Renal pelvis (tissue), 4 donors: ENCODE data around the gene RFT1. TPM values are rescaled to one million over a fixed set of nuclear protein-coding genes. Genes with fewer than 3 reads are reported as not detected.
"Not testable (repeated sequence)": the region's sequence is repeated elsewhere in the genome, so short reads cannot be mapped to it uniquely, and the experiment has no call there.

ENCODE experiments used
- DNase-seq: peaks from one replicate; pipeline ENCODE4 v3.0.0-alpha.2; 2013
- polyA plus RNA-seq, 3 donors: library from polyadenylated mRNA; unstranded; fragments of 120-200 nt; gene quantifications; one replicate each; pipeline ENCODE4 v1.2.1, GENCODE V29; 2013; ENCODE audit not compliant: insufficient read length in 3 of 3

RFT1 gene
- polyA plus RNA-seq, 3 donors = 24.8 to 28.1 (median 25.9) TPM

GRCh38 chr3:53073553-53074365 lies 56.5 kb downstream of the RFT1 start:
- no peak for DNase-seq

GRCh38 chr3:53072653-53073552 lies 57.3 kb downstream of the RFT1 start:
- peak; percentile 75 for DNase-seq

DNA sequence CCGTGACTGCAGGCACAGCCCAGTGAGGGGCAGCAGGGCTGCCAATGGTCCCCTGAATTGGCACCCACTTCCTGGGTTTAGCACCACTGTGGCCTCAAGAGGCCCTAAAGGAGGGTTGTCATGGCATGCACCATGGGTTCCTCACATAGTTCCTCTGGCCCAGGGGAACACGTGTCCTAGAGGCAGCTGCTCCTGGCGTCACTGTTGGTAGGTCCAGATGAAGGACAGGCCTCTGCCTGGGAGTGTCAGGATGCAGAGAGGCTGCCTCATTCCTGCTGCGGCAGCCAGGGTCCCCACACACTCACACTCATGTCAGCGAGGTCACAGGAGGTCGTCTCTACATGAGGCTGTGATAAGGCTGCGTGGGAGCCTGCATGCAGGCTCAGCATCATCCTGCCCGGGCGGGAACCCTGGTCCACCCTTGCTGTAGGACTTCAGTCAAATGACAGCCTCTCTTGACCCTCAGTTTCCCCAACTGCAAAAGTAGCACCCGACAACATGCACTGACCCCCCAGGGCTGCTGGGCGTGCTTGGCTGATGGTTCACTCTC lies 58.3 kb downstream of the RFT1 start:
- no peak for DNase-seq

DNA sequence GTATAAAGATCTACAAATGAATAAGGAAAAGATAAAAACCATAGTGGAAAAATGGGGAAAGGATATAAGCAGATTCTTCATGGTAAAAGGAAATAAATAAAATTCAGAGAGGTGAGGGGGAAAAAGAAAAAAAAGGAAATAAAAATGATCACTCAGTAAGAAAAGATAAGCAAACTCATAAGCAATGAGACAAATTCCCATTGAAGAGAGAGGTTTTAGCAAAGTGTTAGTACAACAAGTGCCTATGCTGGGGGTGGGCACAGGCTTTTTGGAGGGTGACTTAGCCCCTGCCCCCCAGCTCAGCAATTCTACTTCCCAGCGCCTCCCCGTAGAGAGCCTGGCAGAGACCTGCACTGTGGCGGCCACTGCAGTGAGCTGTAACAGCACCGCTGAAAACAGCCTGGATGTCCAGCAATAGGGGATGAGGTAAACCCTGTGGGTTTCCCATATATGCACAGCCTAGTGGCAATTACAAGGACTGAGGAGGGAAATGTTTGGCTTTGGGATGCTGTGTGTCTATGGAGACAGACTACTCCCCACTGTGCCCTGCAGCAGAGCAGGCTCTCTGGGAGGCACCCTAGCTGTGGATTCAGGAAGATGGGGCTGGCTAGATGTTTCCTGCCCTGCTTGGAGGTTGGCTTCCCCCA lies 60.7 kb downstream of the RFT1 start:
- no peak for DNase-seq

DNA sequence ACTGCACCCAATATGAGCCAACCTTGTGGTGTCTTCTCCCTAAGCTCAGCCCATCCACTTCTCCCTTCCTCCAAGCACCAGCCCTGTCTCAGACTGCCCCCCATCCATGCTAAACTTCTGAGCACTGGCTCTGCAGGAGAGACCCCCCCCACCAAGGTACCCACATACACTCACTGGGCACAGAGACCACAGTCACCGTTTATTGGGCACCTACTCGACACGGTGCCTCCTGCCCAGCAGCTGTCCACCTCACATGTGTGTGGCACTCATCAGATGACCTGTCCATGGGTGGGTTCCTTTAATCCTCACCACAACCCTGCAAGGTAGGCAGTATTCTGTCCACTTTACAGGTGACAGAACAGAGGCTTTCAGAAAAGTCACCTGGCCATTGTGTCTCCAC lies 62.1 kb downstream of the RFT1 start:
- DNase-seq = no peak

- no peak for DNase-seq
Measured at GRCh38 chr3:53067567-53067966, 62.7 kb downstream of the RFT1 start.

DNA sequence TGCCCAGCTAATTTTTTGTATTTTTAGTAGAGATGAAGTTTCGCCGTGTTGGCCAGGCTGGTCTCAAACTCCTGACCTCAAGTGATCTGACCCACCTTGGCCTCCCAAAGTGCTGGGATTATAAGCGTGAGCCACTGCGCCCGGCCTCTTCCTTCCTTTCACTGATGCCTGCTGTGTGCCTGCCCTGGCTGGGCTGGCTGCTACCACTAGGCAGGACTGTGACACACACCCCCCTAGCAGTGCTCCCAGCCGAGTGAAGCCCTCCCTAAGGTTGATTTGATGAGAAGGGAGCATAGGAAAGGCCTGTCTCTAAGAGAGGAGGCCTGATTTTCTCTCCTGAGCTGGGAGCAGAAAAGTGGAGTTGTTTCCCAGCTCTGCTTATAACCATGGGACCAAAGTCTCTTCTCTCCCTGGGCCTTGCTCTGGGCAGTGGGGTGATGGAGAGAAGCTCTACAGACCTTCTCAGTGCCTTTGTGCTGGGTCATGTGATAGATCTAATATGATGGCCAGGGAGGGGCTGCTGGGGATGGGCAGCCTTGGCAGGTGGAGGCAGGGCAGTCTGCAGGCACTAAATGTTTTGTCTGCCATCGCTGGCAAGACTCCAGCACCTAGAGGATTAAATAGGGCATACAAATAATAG lies 64.3 kb downstream of the RFT1 start:
- no peak for DNase-seq

DNA sequence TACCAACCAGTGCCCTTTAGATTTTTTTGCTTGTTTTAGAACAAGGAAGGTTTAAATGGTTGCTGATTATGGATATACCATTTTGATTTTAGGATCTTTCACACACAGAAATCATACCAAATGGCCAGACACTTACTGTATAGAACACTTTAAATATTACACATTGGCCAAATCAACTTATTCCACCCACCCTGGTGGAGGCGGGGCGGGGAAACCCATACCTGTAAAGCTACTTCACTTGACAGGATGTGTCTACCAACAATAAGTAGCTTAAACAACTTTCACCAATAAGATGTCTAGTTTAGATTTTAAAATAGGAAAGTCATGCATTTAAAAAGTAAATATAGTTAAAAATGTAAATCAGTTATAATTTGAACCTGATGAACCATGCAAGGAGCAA lies 67.3 kb downstream of the RFT1 start:
- DNase-seq = no peak

DNA sequence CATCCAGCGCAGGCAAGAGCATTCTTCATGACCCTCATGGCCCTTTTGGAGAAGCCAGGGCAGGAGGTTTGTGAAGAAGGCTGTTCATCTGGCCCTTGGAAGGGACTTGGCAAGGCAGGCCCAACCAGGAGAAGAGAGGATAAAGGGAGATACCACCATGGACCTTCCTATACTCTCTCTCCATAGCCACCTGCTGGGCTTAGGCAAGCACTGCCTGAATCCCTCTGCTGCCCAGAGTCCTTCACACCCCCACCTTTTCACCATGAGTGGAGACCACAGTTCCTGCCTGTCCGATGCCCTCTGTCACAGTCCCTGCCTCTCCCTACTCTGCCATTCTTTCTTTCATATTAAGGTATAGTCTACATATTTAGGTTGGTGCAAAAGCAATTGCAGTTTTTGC lies 73.8 kb downstream of the RFT1 start:
- DNase-seq = no peak

DNA sequence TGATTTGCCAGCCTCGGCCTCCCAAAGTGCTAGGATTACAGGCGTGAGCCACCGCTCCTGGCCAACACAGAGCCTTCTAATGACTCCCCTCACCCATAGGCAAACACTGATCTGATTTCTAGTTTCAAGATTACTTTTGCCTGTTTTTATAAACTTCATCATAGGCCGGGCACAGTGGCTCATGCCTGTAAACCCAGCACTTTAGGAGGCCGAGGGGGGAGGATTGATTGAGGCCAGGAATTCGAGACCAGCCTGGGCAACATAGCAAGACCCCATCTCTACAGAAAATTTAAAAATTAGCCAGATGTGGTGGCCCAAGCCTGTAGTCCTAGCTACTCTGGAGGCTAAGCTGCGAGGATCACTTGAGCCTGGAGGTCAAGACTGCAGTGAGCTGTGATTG lies 76.0 kb downstream of the RFT1 start:
- not testable (repeated sequence) for DNase-seq

DNA sequence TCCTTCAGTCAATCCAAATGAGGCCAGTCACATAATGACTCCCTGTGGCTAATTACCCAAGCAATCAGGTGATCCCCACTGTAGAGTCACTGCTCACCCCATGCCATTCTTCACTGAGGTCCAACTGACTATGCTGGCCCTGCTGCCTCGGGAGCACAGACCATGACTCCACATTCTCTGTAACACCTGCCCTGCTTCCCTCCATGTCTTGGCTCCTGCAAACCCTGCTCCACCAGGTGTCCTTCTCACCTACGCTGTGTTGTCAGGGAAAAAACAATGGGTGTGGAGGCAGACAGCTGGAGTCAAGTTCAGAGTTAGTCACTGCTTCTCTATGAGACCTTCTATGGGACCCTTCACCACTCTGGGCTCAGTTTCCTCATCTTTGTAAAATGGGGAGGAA lies 78.3 kb downstream of the RFT1 start:
- no peak for DNase-seq

- no peak for DNase-seq
Measured at GRCh38 chr3:53049987-53050386, 80.2 kb downstream of the RFT1 start.

- no peak for DNase-seq
Measured at GRCh38 chr3:53046171-53047170, 83.8 kb downstream of the RFT1 start.

- peak; percentile 64 for DNase-seq
Measured at GRCh38 chr3:53045518-53046170, 84.6 kb downstream of the RFT1 start, which contains the start of gene SFMBT1. TSS of gene SFMBT1 (minus strand) at chr3:53046073. CDS start at chr3:52969128, 76,945 bp downstream.

DNA sequence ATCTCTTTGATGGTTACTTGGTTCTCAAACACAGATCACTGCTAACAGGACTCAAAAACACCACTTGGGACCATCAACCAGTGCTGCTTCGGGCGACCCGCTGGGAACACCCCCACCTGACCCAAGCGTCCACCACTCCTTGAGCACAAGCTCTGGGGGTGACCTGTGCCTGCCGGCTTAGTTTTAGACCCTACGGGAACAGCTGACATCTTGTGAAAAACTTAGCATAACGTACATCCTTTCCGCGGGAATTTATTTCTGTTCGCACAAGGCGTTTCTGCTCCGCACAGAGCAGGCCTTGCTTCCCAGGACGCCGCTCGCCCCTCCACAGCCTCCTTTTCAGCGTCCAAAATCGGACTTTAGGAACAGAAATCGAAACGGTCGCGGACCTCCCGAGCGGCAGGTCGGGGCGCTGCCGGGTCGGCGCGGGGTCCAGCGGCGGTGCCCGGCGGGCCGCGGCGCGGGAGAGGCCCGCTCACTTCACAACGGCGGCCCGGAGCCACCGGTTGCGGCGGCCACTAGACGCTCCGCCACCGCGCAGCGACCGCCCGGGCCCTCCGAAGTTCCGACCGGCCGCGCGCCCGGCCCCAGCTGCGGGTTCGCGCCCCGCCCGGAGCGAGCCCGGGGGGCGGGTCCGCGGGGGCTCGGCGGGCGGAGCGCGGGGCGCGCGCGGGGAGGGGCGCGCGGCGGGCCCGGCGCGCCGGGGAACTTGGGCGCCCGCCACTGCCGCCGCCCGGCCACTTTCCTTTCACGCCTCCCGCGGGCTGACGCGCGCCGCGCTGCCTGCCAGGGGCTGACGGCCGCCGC lies 85.3 kb downstream of the RFT1 start:
- DNase-seq = peak; percentile 44

GRCh38 chr3:53044371-53044710 lies 85.9 kb downstream of the RFT1 start:
- DNase-seq = no peak

- no peak for DNase-seq
Measured at GRCh38 chr3:53043738-53044137, 86.5 kb downstream of the RFT1 start.

- DNase-seq = no peak
Measured at GRCh38 chr3:53042651-53043050, 87.6 kb downstream of the RFT1 start.

DNA sequence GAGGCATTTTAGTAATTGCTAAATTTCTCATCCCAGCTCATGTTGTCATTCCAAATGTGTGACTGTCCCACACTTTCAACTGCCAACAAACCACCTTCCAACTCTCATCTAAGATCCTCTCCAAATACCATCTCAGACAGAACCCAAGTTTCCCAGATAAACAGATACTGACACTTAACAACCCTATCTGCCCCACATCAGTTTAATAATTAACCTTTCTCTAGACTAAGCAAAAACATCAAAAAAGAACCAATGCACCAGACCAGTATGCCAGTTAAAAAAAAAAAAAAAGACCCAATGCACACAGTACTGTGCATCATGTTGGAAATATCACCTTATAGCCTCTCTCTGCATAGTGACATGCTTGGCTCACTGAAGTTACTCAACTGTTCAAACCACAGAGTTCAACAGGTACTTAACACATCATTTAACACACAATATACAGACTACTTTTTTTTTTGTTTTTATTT lies 89.8 kb downstream of the RFT1 start:
- no peak for DNase-seq
